EH (cell line): ENCODE data around the gene ARHGAP26.

ENCODE experiments used
- DNase-seq: peaks from one replicate; pipeline ENCODE4 v3.0.0-alpha.2; 2015; ENCODE audit warnings: low read depth

Gene ARHGAP26

DNA sequence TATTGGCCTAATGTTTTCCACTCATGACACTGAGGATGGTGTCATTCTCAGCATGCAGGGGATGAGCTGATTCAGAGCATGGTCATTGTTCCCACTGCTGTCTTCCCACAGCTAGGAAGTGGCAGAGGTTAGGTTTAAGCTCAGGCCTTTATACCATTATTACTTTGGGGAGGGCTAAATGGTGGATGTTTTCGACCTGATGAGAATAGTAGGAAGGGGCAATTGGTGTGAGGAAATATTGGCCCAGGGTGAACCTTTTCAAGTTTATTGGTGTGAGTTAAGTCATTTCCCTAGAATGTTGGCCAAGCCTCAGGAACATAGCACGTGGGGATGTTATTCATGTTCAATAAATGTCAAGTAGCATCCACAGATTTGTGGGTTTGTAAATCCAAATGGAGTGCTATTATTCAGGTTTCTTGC lies 59.6 kb downstream of the ARHGAP26 start:
- peak; percentile 76 for DNase-seq

DNA sequence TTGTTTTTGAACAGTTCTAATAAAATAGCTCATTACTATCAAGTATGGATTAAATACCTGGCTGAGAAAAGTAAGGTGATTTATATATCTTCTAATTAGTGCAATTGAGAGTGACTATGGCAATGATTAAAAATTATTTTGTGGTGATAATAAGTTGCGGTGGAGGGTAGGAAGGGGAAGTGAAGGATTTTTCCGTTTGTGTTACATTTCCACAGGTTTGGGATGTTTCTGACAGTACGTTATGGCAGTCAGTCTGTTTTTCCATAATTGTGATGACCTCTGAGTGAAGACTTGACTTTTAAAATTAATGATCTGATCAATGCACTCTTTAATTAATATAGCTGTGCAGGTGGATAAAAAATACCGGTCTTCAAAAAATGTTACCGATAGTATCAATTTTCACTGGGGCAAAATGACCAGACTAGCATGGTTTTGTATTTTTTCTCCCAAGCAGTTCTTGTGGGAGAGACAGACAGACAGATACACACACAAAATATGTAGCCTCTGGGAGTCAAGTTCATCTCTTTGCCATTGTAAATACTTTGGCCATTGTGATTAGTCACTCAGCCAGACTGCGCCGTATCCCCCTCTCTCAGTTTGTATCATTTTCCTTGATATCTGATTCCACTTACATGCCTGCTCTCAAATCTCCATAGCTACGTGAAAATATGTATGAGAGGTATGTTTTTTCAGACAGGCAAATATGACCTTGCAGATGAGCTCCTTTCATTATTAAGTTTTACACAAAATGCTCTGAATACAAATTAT lies 60.2 kb downstream of the ARHGAP26 start:
- DNase-seq = peak; percentile 90

DNA sequence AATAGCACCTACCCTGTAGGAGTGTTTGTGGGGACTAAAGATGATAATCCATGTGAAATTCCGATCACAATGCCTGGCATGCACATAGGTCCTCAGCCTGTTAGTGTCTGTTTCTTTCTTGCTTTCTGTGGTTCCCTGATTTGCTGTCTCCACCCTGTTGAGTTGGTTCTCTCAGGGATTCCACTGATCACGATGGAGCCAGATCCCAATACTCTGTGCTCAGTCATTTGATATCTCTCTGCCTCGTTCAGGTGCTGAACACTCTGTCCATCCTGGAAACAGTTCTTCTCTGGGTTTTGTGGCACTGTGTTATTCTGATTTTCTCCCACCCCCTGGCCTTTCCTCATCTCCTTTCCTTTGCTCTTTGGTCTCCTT lies 60.8 kb downstream of the ARHGAP26 start:
- DNase-seq = no peak

DNA sequence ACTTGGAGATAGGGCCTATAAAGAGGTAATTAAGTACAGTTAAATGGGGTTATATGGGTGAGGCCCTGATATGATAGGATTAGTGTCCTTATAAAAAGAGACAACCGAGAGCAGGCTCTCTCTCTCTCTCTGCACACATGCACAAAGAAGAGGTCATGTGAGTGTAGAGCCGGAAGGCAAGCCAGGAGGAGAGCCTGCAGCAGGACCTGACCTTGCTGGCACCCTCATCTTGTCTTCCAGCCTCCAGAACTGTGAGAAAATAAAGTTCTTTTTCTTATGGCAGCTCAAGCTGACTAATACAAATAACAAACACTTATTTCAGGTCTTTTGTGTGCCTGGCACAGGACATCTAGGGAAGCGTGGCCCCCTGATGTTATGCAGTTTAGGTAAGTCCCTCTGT lies 62.1 kb downstream of the ARHGAP26 start:
- DNase-seq = no peak

DNA sequence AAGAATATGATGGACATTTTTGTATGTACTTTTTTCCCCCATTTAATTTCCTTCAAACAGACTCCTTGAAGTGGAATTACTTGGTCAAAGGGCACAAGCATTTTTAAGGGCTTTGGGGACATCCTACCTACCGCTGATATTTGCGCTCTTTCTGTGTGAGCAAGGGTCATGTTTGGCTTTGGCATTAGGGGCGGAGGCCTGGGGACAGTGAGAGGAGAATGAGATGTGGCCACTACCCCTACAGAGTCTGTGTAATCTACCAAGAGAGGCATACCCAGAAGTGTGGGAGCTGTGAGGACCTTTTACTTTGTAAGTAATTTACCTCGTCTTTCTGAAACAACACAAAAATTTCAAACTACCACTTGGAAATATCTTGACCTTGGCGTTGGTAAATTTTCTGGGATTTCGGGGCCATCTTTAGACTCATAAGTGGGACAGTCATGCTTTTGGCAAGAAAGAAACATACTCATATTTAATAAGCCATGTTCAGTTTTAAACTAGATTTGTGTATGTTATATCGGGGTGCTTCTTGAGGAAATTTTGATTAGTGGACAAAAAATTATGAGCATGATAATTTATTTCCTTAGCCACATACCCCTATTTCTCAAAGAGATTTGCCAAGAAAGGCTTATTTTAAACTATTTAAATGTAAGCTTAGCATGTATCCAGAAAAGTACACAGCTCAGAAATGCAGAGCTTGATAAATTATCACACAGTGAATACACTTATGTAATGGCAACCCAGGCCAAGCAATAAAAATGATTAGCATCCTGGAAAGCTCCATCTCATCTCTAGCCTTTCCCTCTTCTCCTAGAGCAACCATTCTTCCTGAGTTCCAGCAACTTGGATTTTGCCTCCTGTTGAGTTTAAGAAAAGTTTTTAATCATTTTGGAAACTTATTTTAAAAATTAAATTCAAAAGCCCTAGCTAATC lies 63.6 kb downstream of the ARHGAP26 start:
- no peak for DNase-seq

DNA sequence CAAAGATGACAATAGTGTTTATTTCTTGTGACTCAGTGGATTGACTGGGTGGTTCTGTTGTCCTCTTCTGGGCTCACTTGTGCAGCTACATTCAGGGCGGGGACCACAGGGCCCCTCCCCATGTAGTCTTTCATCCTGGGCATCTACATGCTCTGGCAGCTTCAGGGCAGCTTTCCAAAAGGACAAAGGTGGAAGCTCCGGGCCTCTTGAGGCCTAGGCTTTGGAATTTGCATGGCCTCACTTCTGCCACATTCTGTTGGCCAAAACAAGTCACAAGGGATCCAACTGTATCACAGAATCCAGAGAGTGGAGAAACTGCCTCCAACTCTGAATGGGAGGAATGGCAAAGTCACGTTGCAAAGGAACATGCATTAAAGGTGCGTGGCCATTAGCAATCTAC lies 64.3 kb downstream of the ARHGAP26 start:
- DNase-seq = no peak

DNA sequence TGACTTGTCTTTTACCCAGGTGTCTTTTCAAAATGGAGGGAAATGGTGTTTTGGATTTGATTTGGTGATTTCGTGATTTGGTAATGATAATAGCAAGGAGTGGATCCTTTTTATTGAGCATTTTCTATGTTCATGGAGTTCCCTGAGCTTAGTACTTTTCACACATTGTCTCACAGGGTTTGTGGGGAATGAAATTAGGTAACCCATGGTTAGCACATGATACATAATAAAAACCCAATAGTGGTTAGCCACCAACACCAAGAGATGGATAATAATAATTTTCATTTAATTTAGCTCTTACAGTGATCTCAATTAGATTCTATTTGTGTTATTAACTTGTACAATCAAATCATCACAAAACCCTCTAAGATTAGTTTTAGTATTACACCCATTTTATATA lies 65.4 kb downstream of the ARHGAP26 start:
- DNase-seq = no peak

DNA sequence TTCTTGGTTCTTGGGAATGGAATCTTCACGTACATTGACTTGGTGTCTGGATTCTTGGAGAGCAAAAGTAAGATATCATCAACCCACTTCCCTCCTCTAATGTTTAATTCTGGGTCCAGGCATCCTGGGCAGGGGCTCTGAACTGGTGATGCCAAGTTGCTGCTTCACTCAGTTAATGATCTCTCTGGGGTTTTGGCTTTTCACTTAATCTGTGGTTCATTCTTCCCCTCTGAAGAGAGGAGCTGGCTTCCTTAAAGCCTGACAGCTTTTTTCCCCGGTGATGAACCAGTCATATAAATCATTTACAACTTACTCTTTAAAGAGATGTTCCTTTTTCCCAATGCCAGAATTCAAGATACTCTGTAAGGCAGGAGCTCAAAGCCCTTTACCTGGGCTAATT lies 65.9 kb downstream of the ARHGAP26 start:
- DNase-seq = no peak

DNA sequence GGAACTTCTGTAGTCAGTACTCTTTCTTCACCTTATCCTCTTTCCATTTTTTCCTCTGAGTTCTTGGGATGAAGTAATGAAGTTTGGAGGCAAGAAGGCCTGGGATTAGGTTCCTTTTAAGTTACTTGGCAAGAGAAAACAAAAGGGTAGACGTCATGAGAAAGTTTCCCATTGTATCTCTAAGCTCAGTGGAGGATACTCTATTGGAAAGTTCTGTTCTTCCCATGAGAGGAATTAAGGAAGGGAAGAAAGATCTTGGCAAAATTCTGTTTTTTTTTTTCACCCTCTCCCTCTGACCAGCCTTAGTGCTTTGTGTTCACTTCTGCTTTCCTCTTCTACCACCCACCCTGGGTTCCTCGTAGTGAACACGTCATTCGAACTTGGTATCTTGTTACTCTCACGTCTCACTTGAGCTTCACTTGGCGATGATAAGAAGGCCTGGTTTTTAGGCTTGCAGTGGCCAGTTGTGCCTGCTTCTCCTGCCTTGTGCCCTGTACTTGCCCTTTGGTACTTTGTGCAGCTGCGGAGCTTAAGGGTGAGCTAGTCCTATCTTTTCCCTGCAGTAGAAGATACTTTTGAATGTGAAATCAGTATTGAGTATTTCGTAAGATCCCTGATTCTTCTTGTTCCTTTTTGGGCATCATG lies 67.0 kb downstream of the ARHGAP26 start:
- DNase-seq = no peak

DNA sequence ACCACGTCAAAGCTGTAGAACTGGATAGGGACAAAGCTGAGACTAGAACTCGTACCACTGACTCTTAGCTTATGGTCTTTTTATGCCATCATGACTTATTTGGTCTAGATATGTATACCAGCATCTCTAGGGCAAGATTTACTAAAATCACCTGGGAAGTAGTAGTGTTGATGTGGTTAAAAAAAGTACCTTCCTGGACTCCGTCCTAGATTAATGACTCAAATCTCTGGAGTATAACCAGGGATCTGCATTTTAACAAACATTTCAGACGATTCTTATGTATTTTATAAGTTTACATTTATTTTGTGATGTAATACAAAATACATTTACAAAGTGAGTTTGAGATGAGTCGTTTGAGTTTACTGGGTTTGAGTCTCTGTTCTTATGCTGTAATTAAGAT lies 68.7 kb downstream of the ARHGAP26 start:
- DNase-seq = no peak

DNA sequence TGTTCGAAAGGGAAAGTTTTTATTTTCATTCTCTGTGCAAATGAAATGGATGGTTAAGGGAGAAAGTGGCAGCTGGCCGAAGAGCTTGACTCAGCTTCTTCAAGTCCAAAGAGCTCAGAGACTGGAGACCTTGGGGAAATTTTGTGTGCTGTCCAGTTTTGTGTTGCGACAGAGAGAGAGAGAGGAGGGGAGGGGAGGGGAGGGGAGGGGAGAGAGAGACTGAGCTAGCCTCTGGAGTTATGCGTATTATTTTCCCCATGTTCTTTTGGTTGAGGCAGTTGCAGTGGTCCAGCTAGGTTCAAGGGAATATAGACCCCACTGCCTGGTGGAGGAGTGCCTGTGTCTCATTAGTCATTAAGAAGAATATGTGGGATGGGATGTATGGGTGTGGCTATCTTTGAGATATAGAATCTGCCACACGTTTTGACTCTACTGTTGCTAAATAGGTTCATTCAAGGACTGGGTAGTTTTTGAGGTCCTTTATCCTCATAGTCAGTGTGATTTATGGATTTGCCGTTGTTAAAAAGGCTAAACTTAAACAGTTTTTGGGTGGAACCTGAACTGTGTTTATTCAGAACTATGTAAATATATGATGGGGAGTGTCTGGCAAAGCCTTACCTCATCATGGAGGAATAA lies 69.7 kb downstream of the ARHGAP26 start:
- DNase-seq = no peak

DNA sequence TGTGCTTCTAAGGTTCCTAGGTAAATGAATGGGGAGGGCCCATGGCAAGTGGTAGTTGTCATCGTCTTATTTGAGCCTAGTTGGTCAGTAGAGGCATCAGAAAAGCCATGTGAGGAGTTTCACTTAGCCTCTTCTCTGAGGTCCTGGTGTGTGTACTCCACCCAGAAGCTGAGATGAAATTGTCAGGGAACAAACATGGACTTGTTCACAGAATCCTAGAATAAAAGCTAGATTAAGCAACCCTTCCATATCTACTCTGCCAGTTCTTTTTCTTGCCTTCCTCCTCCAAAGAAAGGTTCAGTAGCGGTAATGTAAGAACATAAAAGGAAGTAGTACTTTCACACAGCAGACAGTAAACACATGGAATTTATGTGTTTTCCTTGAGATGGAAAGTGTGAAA lies 70.4 kb downstream of the ARHGAP26 start:
- DNase-seq = no peak

DNA sequence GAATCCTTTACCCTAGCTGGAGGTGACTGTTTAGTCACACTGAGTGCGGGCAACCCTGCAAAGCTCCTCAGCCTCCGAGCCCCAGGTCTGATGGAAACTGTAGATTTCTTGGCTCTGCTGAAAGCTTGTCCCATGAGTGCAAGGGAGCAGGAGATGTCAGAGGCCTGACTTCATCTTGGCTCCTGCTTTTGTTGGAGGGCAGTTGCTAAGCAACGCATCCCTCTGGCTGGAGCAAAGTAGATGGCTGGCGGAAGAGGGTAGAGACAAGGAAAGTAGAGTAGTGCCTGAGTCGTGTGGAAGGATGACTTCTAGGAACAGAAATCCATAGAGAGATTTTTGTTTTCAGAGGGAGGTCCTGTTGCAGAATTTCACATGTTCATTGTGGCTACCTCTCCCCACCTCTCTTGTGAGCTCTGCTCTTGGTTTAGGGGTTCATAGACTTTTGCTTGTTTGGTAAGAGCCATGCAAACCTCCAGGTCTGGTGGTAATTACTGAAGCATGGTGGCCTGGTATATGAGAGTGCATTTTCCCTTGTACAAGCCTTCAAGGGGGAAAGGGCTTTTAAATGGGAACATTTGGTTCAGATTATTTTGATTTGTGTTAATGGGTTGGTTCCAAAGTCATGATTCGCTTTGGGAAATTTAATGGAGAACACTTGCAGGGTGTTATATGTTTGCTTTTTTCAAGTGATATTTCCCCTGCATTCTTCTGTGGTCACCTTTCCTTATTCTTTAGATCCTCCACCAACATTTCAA lies 71.5 kb downstream of the ARHGAP26 start:
- peak; percentile 76 for DNase-seq

DNA sequence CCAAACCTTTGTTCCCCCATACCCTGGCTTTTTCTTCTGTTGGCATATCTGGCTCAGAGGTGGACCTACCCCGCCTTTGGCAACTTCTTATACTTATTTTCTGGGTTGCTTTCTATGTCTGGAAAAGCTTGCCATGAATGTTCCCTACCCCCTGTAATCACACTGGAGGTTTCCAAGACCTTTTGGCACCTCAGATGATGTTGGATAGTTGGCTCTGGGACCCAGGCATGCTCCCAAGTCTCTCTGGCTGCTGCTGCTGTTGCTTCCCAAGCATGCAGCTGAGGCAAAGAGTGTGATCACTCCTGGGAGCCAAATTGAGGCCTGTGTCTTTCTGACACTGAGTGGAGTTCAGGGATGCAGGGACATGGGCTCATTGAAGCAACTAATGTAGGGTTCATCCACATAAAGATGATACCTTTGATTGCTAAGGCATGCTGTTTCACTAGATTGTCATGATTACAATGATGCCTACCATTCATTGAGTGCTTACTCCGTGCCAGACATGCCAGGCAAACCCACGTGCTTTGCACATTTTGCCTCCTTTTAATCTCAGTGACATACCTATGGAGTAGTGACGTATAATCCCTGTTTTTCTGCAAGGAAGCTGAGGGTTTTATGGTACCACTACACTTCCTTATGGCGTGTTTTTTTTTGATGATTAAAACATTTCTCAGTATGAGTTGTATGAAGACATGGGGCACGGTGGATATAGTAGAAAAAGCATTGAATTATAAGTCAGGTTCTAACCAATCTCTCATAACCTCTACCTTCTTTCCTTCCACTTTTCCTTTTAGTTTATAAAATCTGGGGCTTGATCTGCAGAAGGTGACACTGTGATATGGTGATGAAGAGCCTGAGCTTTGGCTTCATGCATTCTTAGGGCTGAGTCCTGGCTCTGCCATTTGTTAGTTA lies 73.1 kb downstream of the ARHGAP26 start:
- no peak for DNase-seq

DNA sequence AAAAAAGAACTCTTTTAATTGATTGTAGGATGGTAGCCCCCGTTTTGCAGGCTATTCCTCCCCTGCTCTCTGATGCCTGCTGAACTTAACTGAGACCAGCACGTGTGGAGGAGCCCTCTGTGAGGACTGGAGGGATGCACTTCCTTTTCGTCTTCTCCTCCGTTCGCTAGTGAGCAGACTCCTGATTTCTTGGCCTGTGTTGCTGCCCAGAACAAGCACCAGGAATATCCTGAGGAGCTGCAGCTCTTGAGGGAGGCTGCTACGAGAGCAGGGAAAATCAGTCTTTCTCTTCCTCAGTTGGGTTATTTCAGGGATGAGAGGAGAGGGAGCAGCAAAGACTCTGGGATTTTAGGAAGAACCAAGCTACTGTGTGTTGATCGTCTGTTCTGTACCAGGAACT lies 74.7 kb downstream of the ARHGAP26 start:
- no peak for DNase-seq

DNA sequence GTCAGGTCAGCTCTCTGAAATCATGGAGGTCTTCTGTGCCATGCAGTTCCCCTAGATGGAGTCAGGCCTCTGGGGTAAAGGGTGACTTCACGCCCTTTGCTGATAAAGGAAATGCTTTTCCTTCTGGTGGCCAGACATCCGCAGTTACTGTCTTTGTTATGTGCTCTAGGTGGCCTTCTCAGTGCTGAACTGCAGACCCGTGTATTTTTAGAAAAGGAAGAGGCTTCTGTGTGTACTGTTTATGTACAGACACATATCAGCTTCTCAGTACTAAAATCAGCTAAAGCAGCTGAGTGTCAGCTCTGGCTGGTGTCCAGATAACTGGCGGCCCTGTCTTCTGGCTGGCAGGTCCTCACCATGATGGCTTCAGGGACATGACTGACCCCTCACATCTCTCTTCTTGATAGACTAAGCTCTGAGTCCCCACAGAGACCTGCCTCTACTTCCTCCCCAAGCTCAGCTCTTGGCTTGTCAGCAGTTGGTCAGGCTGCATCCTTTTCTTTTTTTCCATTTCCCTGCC lies 75.3 kb downstream of the ARHGAP26 start:
- DNase-seq = no peak

DNA sequence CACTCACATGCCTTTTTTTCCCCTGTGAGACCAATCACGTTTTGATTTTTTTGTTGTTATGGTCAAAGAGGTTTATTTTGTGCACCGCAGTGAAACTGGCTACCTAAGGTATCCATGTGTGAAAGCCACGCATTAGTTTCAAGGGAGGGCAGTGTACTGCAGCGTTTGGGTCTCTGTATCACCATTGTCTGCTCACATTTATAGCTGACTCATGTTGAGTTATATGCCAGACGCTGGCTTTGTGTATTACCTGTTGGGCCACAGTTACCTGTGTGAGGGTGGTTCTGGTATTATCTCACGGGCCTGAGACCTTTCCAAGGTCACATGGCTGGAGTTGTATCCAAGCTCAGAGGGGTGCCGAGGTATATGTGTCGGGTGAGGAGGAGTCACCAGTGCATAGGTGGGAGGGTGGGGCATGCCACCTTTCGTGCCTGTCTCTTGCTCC lies 75.8 kb downstream of the ARHGAP26 start:
- no peak for DNase-seq

DNA sequence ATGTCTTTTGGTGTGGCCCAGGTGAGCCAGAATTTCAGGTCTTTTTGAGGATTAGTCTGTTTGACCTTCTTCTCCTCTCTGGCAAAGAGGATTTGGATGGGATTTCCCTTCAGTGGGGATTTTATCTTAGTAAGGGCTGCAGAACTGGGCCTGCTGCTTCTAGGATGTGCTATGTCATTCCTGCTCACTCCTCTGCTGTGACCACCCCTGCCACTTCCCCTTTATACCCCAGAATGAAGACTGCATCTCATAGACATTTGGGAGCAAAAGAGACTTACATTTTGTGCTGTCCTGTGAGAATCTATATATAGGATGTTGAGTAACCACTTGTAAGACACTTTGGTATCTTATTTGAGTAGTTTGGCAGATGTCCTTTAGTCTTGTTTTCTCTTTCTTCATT lies 76.2 kb downstream of the ARHGAP26 start:
- DNase-seq = no peak

DNA sequence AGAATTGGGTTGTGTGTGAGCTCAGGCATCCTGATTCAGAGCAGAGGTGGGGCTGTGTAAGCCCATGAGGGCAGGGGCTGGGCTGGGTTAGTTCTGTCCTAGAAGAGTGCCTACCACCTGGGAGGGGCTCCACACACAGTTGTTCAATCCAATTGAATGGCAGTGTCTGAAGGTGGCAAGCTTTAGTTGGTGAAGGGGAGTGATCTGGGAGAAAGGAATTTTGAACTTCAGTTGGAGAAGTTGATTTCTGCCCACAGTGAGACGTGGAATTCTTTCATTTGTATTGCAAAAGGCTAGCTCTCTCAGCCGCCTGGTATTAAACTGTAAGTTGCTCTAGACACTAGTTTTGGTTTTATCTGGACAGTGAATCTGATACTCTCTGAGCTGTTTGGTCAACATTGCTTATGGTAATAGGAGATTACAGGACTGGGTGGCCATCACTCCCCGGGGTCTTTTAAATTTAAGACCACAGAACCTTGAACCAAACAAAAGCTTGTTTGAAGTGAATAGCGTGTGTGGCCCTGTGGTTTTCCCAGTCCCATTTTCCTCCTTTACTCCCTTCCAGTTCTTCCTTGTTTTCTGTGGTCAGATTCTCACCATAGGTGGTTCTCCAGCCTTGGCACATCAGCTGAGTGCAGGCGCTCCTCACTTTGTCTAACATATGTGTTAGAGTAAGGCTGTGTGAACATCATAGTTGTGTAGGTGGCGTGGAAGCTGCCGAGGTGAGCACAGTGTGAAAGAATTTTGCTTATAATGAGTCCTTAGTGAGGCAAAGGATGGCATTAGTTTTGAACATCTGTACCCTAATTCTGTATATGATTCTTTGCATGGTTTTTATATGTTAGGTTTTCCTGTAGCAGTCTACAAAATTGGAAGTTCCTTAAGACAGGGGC lies 78.0 kb downstream of the ARHGAP26 start:
- peak; percentile 65 for DNase-seq
